Stimulated activated naive B cell treated with anti-CD40 and anti-IgM and Interleukin-4, amounts not matched to agents 10 μg/mL and 1 μg/mL and 100 μg/mL, for 72 hours (primary cell): ENCODE results near the gene SIRT5.
A peak's percentile ranks its signal among the peaks of the same experiment; 100 is the strongest.

Source experiments
- ATAC-seq, 2 donors: fragments of 150-1000 bp; cut with Tn5 transposase; replicated peaks; 2 replicates each; pipeline ENCODE4 v1.10.0; 2021; ENCODE audit warnings: moderate library complexity in 1 of 2
- DNase-seq: peaks from one replicate; pipeline ENCODE4 v3.0.0; 2021
- H3K27ac Mint-ChIP-seq: one replicate; pipeline ENCODE4 v1.8.0; 2022; ENCODE audit warnings: mild to moderate bottlenecking, mixed read lengths
- H3K27me3 Mint-ChIP-seq, 2 donors: one replicate each; pipeline ENCODE4 v1.8.0; 2022; ENCODE audit warnings: mixed read lengths in 2 of 2
- H3K36me3 Mint-ChIP-seq, 2 donors: one replicate each; pipeline ENCODE4 v1.8.0; 2022; ENCODE audit warnings: mixed read lengths in 2 of 2, mild to moderate bottlenecking in 1 of 2
- H3K4me1 Mint-ChIP-seq, 2 donors: one replicate each; pipeline ENCODE4 v1.8.0; 2022; ENCODE audit warnings: mixed read lengths in 2 of 2, mild to moderate bottlenecking in 1 of 2
- H3K4me3 Mint-ChIP-seq, 2 donors: one replicate each; pipeline ENCODE4 v1.8.0; 2022; ENCODE audit warnings: mild to moderate bottlenecking in 2 of 2, mixed read lengths in 2 of 2, moderate library complexity in 1 of 2
- H3K9me3 Mint-ChIP-seq, 2 donors: one replicate each; pipeline ENCODE4 v1.8.0; 2022; ENCODE audit warnings: mixed read lengths in 2 of 2, mild to moderate bottlenecking in 1 of 2

The SIRT5 gene

GRCh38 chr6:13574571-13575376, at the start of gene SIRT5:
Gene SIRT5, plus strand, starts transcription at chr6:13574601. Its CDS starts 9,510 bp downstream, at chr6:13584111.
- Mint-ChIP-seq H3K4me3 (peak within 1 kb of the TSS; percentile 89 to 97), H3K36me3 (peaks cover 0 to 18% of the 10 kb centered on the region in 2 donors), H3K4me1 (peaks cover 15 to 22% of the 10 kb centered on the region in 2 donors), H3K27ac (peak within 1 kb of the TSS; percentile 98), H3K27me3 (no peaks in the 10 kb centered on the region), H3K9me3 (no peaks in the 10 kb centered on the region)
- DNase-seq: peak; percentile 81
- ATAC-seq: peak; percentile 82

- Mint-ChIP-seq H3K4me3 (no peak overlapping the region), H3K9me3 (no peaks in the 10 kb centered on the region)
Measured at GRCh38 chr6:13524801-13525508, 49.4 kb upstream of the SIRT5 start.

GRCh38 chr6:13526357-13526726, 48.1 kb upstream of the SIRT5 start:
- ATAC-seq: no peak
- H3K9me3 Mint-ChIP-seq: no peaks in the 10 kb centered on the region
- no peaks in the 10 kb centered on the region for H3K36me3 Mint-ChIP-seq
- no peak for DNase-seq
- H3K27ac Mint-ChIP-seq: peak overlapping the region; percentile 80
- H3K27me3 Mint-ChIP-seq: no peaks in the 10 kb centered on the region
- peak overlapping the region; percentile 12 to 26 for H3K4me3 Mint-ChIP-seq
- peaks cover 25 to 43% of the 10 kb centered on the region in 2 donors for H3K4me1 Mint-ChIP-seq

More at GRCh38 chr6:13524801-13525508, 49.4 kb upstream of the SIRT5 start:
- Mint-ChIP-seq H3K27ac (no peak overlapping the region), H3K36me3 (no peaks in the 10 kb centered on the region), H3K27me3 (no peaks in the 10 kb centered on the region), H3K4me1 (peaks cover 25 to 43% of the 10 kb centered on the region in 2 donors)
- ATAC-seq: no peak
- no peak for DNase-seq

- Mint-ChIP-seq H3K4me3 (peak overlapping the region; percentile 12 to 26), H3K36me3 (no peaks in the 10 kb centered on the region), H3K27ac (peak overlapping the region; percentile 80), H3K27me3 (no peaks in the 10 kb centered on the region), H3K4me1 (peaks cover 25 to 43% of the 10 kb centered on the region in 2 donors), H3K9me3 (no peaks in the 10 kb centered on the region)
- peak; percentile 98 to 99 for ATAC-seq
- peak; percentile 50 for DNase-seq
Measured at GRCh38 chr6:13526727-13527670, 47.4 kb upstream of the SIRT5 start.

GRCh38 chr6:13527671-13528056, 46.7 kb upstream of the SIRT5 start:
- H3K36me3 Mint-ChIP-seq: no peaks in the 10 kb centered on the region
- H3K9me3 Mint-ChIP-seq: no peaks in the 10 kb centered on the region
- no peak for ATAC-seq
- DNase-seq: no peak
- H3K27ac Mint-ChIP-seq: peak overlapping the region; percentile 14
- H3K27me3 Mint-ChIP-seq: no peaks in the 10 kb centered on the region
- peaks cover 26 to 43% of the 10 kb centered on the region in 2 donors for H3K4me1 Mint-ChIP-seq
- no peak overlapping the region for H3K4me3 Mint-ChIP-seq

- Mint-ChIP-seq H3K4me1 (peaks cover 28 to 43% of the 10 kb centered on the region in 2 donors), H3K4me3 (no peak overlapping the region), H3K27me3 (no peaks in the 10 kb centered on the region), H3K36me3 (no peaks in the 10 kb centered on the region), H3K27ac (no peak overlapping the region), H3K9me3 (no peaks in the 10 kb centered on the region)
- no peak for DNase-seq
- no peak for ATAC-seq
Measured at GRCh38 chr6:13528232-13528631, 46.2 kb upstream of the SIRT5 start.

- peaks cover 26 to 38% of the 10 kb centered on the region in 2 donors for H3K4me1 Mint-ChIP-seq
- DNase-seq: no peak
- H3K27me3 Mint-ChIP-seq: no peaks in the 10 kb centered on the region
- H3K4me3 Mint-ChIP-seq: no peak overlapping the region
- peak overlapping the region; percentile 26 for H3K27ac Mint-ChIP-seq
- no peaks in the 10 kb centered on the region for H3K36me3 Mint-ChIP-seq
- no peak for ATAC-seq
- H3K9me3 Mint-ChIP-seq: no peaks in the 10 kb centered on the region
Measured at GRCh38 chr6:13528777-13529343, 45.5 kb upstream of the SIRT5 start.

GRCh38 chr6:13531956-13532355, 42.4 kb upstream of the SIRT5 start:
- Mint-ChIP-seq H3K9me3 (no peaks in the 10 kb centered on the region), H3K27me3 (no peaks in the 10 kb centered on the region), H3K4me1 (peaks cover 7 to 8% of the 10 kb centered on the region in 2 donors), H3K4me3 (no peak overlapping the region), H3K36me3 (no peaks in the 10 kb centered on the region), H3K27ac (no peak overlapping the region)
- no peak for DNase-seq
- ATAC-seq: no peak

GRCh38 chr6:13534536-13534935, 39.9 kb upstream of the SIRT5 start:
- Mint-ChIP-seq H3K9me3 (no peaks in the 10 kb centered on the region), H3K4me1 (peaks cover 8 to 9% of the 10 kb centered on the region in 2 donors), H3K27me3 (no peaks in the 10 kb centered on the region), H3K36me3 (no peaks in the 10 kb centered on the region), H3K4me3 (no peak overlapping the region), H3K27ac (no peak overlapping the region)
- DNase-seq (no peak), ATAC-seq (no peak)

- H3K36me3 Mint-ChIP-seq: no peaks in the 10 kb centered on the region
- DNase-seq (no peak), ATAC-seq (no peak)
- H3K27me3 Mint-ChIP-seq: no peaks in the 10 kb centered on the region
- H3K27ac Mint-ChIP-seq: no peak overlapping the region
- H3K4me3 Mint-ChIP-seq: no peak overlapping the region
- H3K4me1 Mint-ChIP-seq: peaks cover 10 to 13% of the 10 kb centered on the region in 2 donors
- no peaks in the 10 kb centered on the region for H3K9me3 Mint-ChIP-seq
Measured at GRCh38 chr6:13535306-13535705, 39.1 kb upstream of the SIRT5 start.

GRCh38 chr6:13536796-13537526, 37.4 kb upstream of the SIRT5 start:
- H3K4me3 Mint-ChIP-seq: no peak overlapping the region
- no peaks in the 10 kb centered on the region for H3K9me3 Mint-ChIP-seq
- H3K27ac Mint-ChIP-seq: no peak overlapping the region
- no peaks in the 10 kb centered on the region for H3K36me3 Mint-ChIP-seq
- H3K27me3 Mint-ChIP-seq: no peaks in the 10 kb centered on the region
- peaks cover 10 to 13% of the 10 kb centered on the region in 2 donors for H3K4me1 Mint-ChIP-seq
- DNase-seq (no peak), ATAC-seq (no peak)

- no peak overlapping the region for H3K27ac Mint-ChIP-seq
- DNase-seq: no peak
Measured at GRCh38 chr6:13537527-13537897, 36.9 kb upstream of the SIRT5 start.

GRCh38 chr6:13538084-13538483, 36.3 kb upstream of the SIRT5 start:
- Mint-ChIP-seq H3K4me1 (peaks cover 7 to 13% of the 10 kb centered on the region in 2 donors), H3K9me3 (no peaks in the 10 kb centered on the region), H3K27me3 (no peaks in the 10 kb centered on the region), H3K4me3 (no peak overlapping the region), H3K27ac (no peak overlapping the region), H3K36me3 (no peaks in the 10 kb centered on the region)
- DNase-seq: no peak
- no peak for ATAC-seq

More at GRCh38 chr6:13537527-13537897, 36.9 kb upstream of the SIRT5 start:
- no peak for ATAC-seq
- no peak overlapping the region for H3K4me3 Mint-ChIP-seq
- no peaks in the 10 kb centered on the region for H3K27me3 Mint-ChIP-seq
- no peaks in the 10 kb centered on the region for H3K36me3 Mint-ChIP-seq
- no peaks in the 10 kb centered on the region for H3K9me3 Mint-ChIP-seq
- H3K4me1 Mint-ChIP-seq: peaks cover 10 to 13% of the 10 kb centered on the region in 2 donors
